GM12801 (cell line): ENCODE measurements around the gene SF3B3.

Experiments used
- CTCF ChIP-seq: IDR thresholded peaks from one replicate; pipeline ENCODE4 v1.5.1; 2011; ENCODE audit warnings: control low read depth; ENCODE audit not compliant: insufficient read length; ENCODE audit errors: extremely low read depth

Gene SF3B3

DNA sequence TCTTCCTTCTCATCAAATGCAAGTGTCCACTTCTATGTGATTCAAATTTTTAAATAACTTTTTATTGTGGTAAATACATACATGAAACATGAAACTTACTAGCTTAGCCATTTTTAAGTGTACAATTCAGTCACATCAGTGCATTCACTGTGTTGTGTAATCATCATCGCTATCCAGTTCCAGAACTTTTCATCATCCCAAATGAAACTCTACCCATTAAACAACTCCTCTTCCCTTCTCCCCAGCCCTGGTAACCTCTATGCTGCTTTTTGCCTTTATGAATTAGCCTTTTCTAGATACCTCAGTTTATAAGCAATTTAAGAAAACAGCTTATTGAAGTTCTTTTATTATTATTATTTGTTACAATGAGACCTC is 81.7 kb downstream of the SF3B3 start:
- TF ChIP-seq CTCF, result no peak

- TF ChIP-seq CTCF, result no peak
Measured at GRCh38 chr16:70608521-70608920, 84.9 kb downstream of the SF3B3 start.

- TF ChIP-seq CTCF, result no peak
Measured at GRCh38 chr16:70610273-70611223, 86.9 kb downstream of the SF3B3 start.

DNA sequence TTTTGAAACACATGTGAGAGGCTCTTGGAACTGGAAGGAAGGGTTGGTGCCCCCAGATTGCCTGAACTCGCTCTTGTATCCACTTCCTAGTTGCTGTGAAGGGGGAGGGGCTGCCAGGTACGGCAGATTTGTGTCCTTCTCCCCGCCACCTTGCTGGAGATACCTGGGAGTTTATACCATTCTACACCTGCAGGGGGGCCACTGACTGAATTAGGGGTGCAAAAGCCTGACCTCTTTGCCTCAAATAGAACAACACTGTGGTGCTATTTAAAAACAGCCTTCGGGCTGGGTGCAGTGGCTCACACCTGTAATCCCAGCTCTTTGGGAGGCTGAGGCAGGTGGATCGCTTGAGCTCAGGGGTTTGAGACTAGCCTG is 87.6 kb downstream of the SF3B3 start:
- TF ChIP-seq CTCF, result no peak

- TF ChIP-seq CTCF, result no peak
Measured at GRCh38 chr16:70611785-70612303, 88.2 kb downstream of the SF3B3 start.

- TF ChIP-seq CTCF, result no peak
Measured at GRCh38 chr16:70612931-70613330, 89.3 kb downstream of the SF3B3 start.

DNA sequence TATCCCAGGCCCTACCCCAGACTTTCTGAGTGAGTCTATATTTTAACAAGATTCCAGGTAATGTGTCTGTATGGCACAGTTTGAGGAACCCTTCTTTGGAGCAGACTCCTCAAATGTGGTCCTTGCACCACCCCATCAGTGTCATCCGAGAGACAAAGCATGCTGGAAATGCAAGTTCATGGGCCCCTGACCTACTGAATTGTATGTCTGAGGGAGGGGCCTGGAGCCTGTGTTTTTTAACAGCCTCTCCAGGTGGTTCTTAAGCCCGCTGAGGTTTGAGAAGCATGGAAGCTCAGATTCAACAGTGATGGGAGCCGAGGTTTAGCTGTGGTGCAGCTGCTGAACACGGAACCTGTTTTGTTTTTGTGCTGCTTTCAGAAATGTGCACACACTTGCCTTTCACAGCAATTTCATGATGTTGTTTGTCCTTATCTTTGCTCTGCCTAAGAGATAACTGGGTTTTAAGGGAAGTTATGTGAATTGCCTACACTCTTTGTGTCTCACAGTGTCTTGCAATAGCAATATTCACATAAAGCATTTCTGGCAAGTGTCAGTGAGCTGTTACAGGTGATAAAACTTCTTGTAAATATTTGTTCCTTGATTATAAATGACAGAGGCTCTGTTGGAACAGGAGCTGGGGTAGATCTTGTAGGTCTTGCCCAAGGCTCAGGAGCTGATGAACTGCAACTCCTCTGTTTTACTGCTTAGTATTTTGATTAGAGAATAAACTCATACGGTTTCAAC is 90.8 kb downstream of the SF3B3 start:
- TF ChIP-seq CTCF, result no peak
